Measurements from ENCODE around the gene CLDN8.

Gene CLDN8

GRCh38 chr21:30216041-30216723 lies at the start of gene CLDN8:
CLDN8 (minus strand) TSS chr21:30216097; CDS start chr21:30215925, 172 bp downstream.
- H3K27me3 ChIP-seq (ENCODE audit: control insufficient read depth in 2 of 2, insufficient read depth in 2 of 2, low read length in 2 of 2): no peaks in the 10 kb centered on the region
- no peaks in the 10 kb centered on the region for H3K9me3 ChIP-seq (ENCODE audit: control insufficient read depth in 2 of 2, low read length in 2 of 2)
- peak within 1 kb of the TSS in 1 of 2 donors; percentile 36 for H3K9ac ChIP-seq (ENCODE audit: low read depth in 1 of 2, low read length in 2 of 2)
- H3K36me3 ChIP-seq (ENCODE audit: control insufficient read depth in 2 of 2, insufficient read depth in 2 of 2, low read length in 2 of 2): no peaks in the 10 kb centered on the region
- H3K4me3 ChIP-seq (ENCODE audit: low read length in 2 of 2): peak within 1 kb of the TSS; percentile 68 to 69
- peak within 1 kb of the TSS; percentile 67 to 77 for H3K27ac ChIP-seq (ENCODE audit: low read depth in 2 of 2, low read length in 2 of 2)
- H3K4me1 ChIP-seq (ENCODE audit: control insufficient read depth in 2 of 2, insufficient read depth in 2 of 2, low read length in 2 of 2): peaks cover 3 to 13% of the 10 kb centered on the region in 2 donors

DNA sequence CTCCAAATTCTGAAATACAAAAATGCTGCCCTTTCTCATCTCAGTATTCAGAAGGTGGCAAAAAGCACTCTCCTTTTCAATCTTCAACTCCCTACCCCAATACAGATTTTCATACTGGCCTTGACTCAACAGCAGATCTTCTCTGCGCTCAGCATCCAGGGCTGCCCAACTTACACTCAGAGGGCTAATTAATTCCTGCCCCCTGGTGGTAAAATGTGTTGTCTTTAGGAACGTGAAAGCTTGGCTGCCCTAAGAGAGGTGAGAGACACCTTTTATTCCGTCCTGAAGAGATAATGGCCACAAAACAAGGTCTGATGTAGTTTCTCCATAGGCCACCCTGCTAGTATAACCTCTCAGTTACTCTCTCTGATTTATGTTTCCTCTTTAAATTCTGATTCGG lies 41.9 kb upstream of the CLDN8 start:
- no peaks in the 10 kb centered on the region for H3K27me3 ChIP-seq (ENCODE audit: control insufficient read depth in 2 of 2, insufficient read depth in 2 of 2, low read length in 2 of 2)
- no peak overlapping the region for H3K27ac ChIP-seq (ENCODE audit: low read depth in 2 of 2, low read length in 2 of 2)
- no peak overlapping the region for H3K4me3 ChIP-seq (ENCODE audit: low read length in 2 of 2)
- H3K9me3 ChIP-seq (ENCODE audit: control insufficient read depth in 2 of 2, low read length in 2 of 2): no peaks in the 10 kb centered on the region
- H3K36me3 ChIP-seq (ENCODE audit: control insufficient read depth in 2 of 2, insufficient read depth in 2 of 2, low read length in 2 of 2): no peaks in the 10 kb centered on the region
- no peak overlapping the region for H3K9ac ChIP-seq (ENCODE audit: low read depth in 1 of 2, low read length in 2 of 2)
- H3K4me1 ChIP-seq (ENCODE audit: control insufficient read depth in 2 of 2, insufficient read depth in 2 of 2, low read length in 2 of 2): peaks cover 2 to 9% of the 10 kb centered on the region in 2 donors

GRCh38 chr21:30256100-30256499 lies 40.2 kb upstream of the CLDN8 start:
- Histone ChIP-seq H3K4me3 (ENCODE audit: low read length in 2 of 2) (peak overlapping the region; percentile 9 to 38), H3K27ac (ENCODE audit: low read depth in 2 of 2, low read length in 2 of 2) (peak overlapping the region in 1 of 2 donors; percentile 53), H3K27me3 (ENCODE audit: control insufficient read depth in 2 of 2, insufficient read depth in 2 of 2, low read length in 2 of 2) (no peaks in the 10 kb centered on the region), H3K36me3 (ENCODE audit: control insufficient read depth in 2 of 2, insufficient read depth in 2 of 2, low read length in 2 of 2) (no peaks in the 10 kb centered on the region), H3K4me1 (ENCODE audit: control insufficient read depth in 2 of 2, insufficient read depth in 2 of 2, low read length in 2 of 2) (peaks cover 2 to 9% of the 10 kb centered on the region in 2 donors), H3K9me3 (ENCODE audit: control insufficient read depth in 2 of 2, low read length in 2 of 2) (no peaks in the 10 kb centered on the region), H3K9ac (ENCODE audit: low read depth in 1 of 2, low read length in 2 of 2) (no peak overlapping the region)

- H3K36me3 ChIP-seq (ENCODE audit: control insufficient read depth in 2 of 2, insufficient read depth in 2 of 2, low read length in 2 of 2): no peaks in the 10 kb centered on the region
- no peak overlapping the region for H3K9ac ChIP-seq (ENCODE audit: low read depth in 1 of 2, low read length in 2 of 2)
- H3K4me1 ChIP-seq (ENCODE audit: control insufficient read depth in 2 of 2, insufficient read depth in 2 of 2, low read length in 2 of 2): peaks cover 2 to 9% of the 10 kb centered on the region in 2 donors
- peak overlapping the region; percentile 9 to 38 for H3K4me3 ChIP-seq (ENCODE audit: low read length in 2 of 2)
- no peaks in the 10 kb centered on the region for H3K9me3 ChIP-seq (ENCODE audit: control insufficient read depth in 2 of 2, low read length in 2 of 2)
- no peaks in the 10 kb centered on the region for H3K27me3 ChIP-seq (ENCODE audit: control insufficient read depth in 2 of 2, insufficient read depth in 2 of 2, low read length in 2 of 2)
- H3K27ac ChIP-seq (ENCODE audit: low read depth in 2 of 2, low read length in 2 of 2): peak overlapping the region in 1 of 2 donors; percentile 25
These were observed 39.8 kb upstream of the CLDN8 start for GRCh38 chr21:30255679-30256078.

- Histone ChIP-seq H3K9ac (ENCODE audit: low read depth in 1 of 2, low read length in 2 of 2) (no peak overlapping the region), H3K9me3 (ENCODE audit: control insufficient read depth in 2 of 2, low read length in 2 of 2) (no peaks in the 10 kb centered on the region), H3K4me3 (ENCODE audit: low read length in 2 of 2) (no peak overlapping the region), H3K27ac (ENCODE audit: low read depth in 2 of 2, low read length in 2 of 2) (no peak overlapping the region), H3K27me3 (ENCODE audit: control insufficient read depth in 2 of 2, insufficient read depth in 2 of 2, low read length in 2 of 2) (no peaks in the 10 kb centered on the region), H3K36me3 (ENCODE audit: control insufficient read depth in 2 of 2, insufficient read depth in 2 of 2, low read length in 2 of 2) (no peaks in the 10 kb centered on the region), H3K4me1 (ENCODE audit: control insufficient read depth in 2 of 2, insufficient read depth in 2 of 2, low read length in 2 of 2) (peaks cover 2 to 9% of the 10 kb centered on the region in 2 donors)
These were observed 35.9 kb upstream of the CLDN8 start for GRCh38 chr21:30251781-30252180.

- H3K9ac ChIP-seq (ENCODE audit: low read depth in 1 of 2, low read length in 2 of 2): no peak overlapping the region
- no peaks in the 10 kb centered on the region for H3K9me3 ChIP-seq (ENCODE audit: control insufficient read depth in 2 of 2, low read length in 2 of 2)
- no peaks in the 10 kb centered on the region for H3K27me3 ChIP-seq (ENCODE audit: control insufficient read depth in 2 of 2, insufficient read depth in 2 of 2, low read length in 2 of 2)
- H3K4me3 ChIP-seq (ENCODE audit: low read length in 2 of 2): no peak overlapping the region
- no peaks in the 10 kb centered on the region for H3K4me1 ChIP-seq (ENCODE audit: control insufficient read depth in 2 of 2, insufficient read depth in 2 of 2, low read length in 2 of 2)
- H3K27ac ChIP-seq (ENCODE audit: low read depth in 2 of 2, low read length in 2 of 2): no peak overlapping the region
- no peaks in the 10 kb centered on the region for H3K36me3 ChIP-seq (ENCODE audit: control insufficient read depth in 2 of 2, insufficient read depth in 2 of 2, low read length in 2 of 2)
These were observed 34.0 kb upstream of the CLDN8 start for GRCh38 chr21:30249936-30250335.

DNA sequence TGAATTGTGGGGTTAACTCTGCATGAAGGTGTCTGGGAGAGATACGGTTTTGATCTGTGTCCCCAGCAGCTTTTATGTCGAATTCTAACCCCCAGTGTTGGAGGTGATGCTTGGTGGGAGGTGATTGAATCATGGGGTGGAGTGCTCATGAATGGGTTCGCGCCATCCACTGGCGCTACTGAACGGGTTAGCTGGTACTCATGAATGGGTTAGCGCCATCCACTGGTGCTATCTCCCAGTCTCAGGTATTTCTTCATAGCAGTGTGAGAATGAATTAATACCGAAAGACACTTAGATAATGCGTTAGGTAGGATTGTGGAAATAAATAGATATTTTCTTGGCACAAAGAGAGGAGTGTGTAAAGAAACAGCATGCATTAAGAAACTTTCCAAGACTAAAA lies 32.9 kb upstream of the CLDN8 start:
- H3K27me3 ChIP-seq (ENCODE audit: control insufficient read depth in 2 of 2, insufficient read depth in 2 of 2, low read length in 2 of 2): no peaks in the 10 kb centered on the region
- H3K9me3 ChIP-seq (ENCODE audit: control insufficient read depth in 2 of 2, low read length in 2 of 2): no peaks in the 10 kb centered on the region
- no peak overlapping the region for H3K27ac ChIP-seq (ENCODE audit: low read depth in 2 of 2, low read length in 2 of 2)
- H3K4me3 ChIP-seq (ENCODE audit: low read length in 2 of 2): no peak overlapping the region
- no peak overlapping the region for H3K9ac ChIP-seq (ENCODE audit: low read depth in 1 of 2, low read length in 2 of 2)
- no peaks in the 10 kb centered on the region for H3K36me3 ChIP-seq (ENCODE audit: control insufficient read depth in 2 of 2, insufficient read depth in 2 of 2, low read length in 2 of 2)
- H3K4me1 ChIP-seq (ENCODE audit: control insufficient read depth in 2 of 2, insufficient read depth in 2 of 2, low read length in 2 of 2): no peaks in the 10 kb centered on the region

DNA sequence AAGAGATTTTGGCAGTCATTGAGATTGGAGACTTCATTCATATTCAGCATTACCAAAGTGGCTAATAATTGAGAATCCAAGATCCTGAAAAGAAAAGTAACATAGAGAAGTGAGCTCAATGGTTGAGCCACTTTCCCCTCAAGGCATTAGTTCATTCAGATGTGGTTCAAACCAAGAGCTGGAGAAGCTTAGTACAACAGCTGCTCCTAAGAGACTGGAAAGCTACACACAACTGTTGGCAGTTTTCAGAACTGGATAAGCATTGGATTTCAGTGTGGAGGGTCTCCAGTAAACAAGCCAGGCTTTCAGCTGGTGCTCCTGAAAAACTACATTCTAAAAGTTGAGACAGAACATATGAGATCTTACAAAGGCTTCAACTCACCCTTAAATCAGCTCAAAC lies 29.2 kb upstream of the CLDN8 start:
- no peaks in the 10 kb centered on the region for H3K4me1 ChIP-seq (ENCODE audit: control insufficient read depth in 2 of 2, insufficient read depth in 2 of 2, low read length in 2 of 2)

GRCh38 chr21:30243691-30244090 lies 27.8 kb upstream of the CLDN8 start:
- Histone ChIP-seq H3K27me3 (ENCODE audit: control insufficient read depth in 2 of 2, insufficient read depth in 2 of 2, low read length in 2 of 2) (no peaks in the 10 kb centered on the region), H3K4me1 (ENCODE audit: control insufficient read depth in 2 of 2, insufficient read depth in 2 of 2, low read length in 2 of 2) (no peaks in the 10 kb centered on the region), H3K4me3 (ENCODE audit: low read length in 2 of 2) (no peak overlapping the region), H3K9me3 (ENCODE audit: control insufficient read depth in 2 of 2, low read length in 2 of 2) (no peaks in the 10 kb centered on the region), H3K27ac (ENCODE audit: low read depth in 2 of 2, low read length in 2 of 2) (no peak overlapping the region), H3K9ac (ENCODE audit: low read depth in 1 of 2, low read length in 2 of 2) (no peak overlapping the region), H3K36me3 (ENCODE audit: control insufficient read depth in 2 of 2, insufficient read depth in 2 of 2, low read length in 2 of 2) (no peaks in the 10 kb centered on the region)

More for the DNA sequence above, 29.2 kb upstream of the CLDN8 start:
- Histone ChIP-seq H3K4me3 (ENCODE audit: low read length in 2 of 2) (no peak overlapping the region), H3K27ac (ENCODE audit: low read depth in 2 of 2, low read length in 2 of 2) (no peak overlapping the region), H3K9me3 (ENCODE audit: control insufficient read depth in 2 of 2, low read length in 2 of 2) (no peaks in the 10 kb centered on the region), H3K27me3 (ENCODE audit: control insufficient read depth in 2 of 2, insufficient read depth in 2 of 2, low read length in 2 of 2) (no peaks in the 10 kb centered on the region), H3K9ac (ENCODE audit: low read depth in 1 of 2, low read length in 2 of 2) (no peak overlapping the region), H3K36me3 (ENCODE audit: control insufficient read depth in 2 of 2, insufficient read depth in 2 of 2, low read length in 2 of 2) (no peaks in the 10 kb centered on the region)

GRCh38 chr21:30240661-30241060 lies 24.8 kb upstream of the CLDN8 start:
- no peak overlapping the region for H3K4me3 ChIP-seq (ENCODE audit: low read length in 2 of 2)
- H3K4me1 ChIP-seq (ENCODE audit: control insufficient read depth in 2 of 2, insufficient read depth in 2 of 2, low read length in 2 of 2): no peaks in the 10 kb centered on the region
- no peak overlapping the region for H3K27ac ChIP-seq (ENCODE audit: low read depth in 2 of 2, low read length in 2 of 2)
- H3K9ac ChIP-seq (ENCODE audit: low read depth in 1 of 2, low read length in 2 of 2): no peak overlapping the region
- H3K9me3 ChIP-seq (ENCODE audit: control insufficient read depth in 2 of 2, low read length in 2 of 2): no peaks in the 10 kb centered on the region
- no peaks in the 10 kb centered on the region for H3K27me3 ChIP-seq (ENCODE audit: control insufficient read depth in 2 of 2, insufficient read depth in 2 of 2, low read length in 2 of 2)
- no peaks in the 10 kb centered on the region for H3K36me3 ChIP-seq (ENCODE audit: control insufficient read depth in 2 of 2, insufficient read depth in 2 of 2, low read length in 2 of 2)
